T follicular helper cell (primary cell): Measurements from ENCODE around the gene CCDC14.
"Not testable (repeated sequence)": the region's sequence is repeated elsewhere in the genome, so short reads cannot be mapped to it uniquely, and the experiment has no call there.

Source experiments
- DNase-seq: peaks from one replicate; pipeline ENCODE4 v3.0.0-alpha.2; 2020; ENCODE audit warnings: low read depth

The CCDC14 gene

DNA sequence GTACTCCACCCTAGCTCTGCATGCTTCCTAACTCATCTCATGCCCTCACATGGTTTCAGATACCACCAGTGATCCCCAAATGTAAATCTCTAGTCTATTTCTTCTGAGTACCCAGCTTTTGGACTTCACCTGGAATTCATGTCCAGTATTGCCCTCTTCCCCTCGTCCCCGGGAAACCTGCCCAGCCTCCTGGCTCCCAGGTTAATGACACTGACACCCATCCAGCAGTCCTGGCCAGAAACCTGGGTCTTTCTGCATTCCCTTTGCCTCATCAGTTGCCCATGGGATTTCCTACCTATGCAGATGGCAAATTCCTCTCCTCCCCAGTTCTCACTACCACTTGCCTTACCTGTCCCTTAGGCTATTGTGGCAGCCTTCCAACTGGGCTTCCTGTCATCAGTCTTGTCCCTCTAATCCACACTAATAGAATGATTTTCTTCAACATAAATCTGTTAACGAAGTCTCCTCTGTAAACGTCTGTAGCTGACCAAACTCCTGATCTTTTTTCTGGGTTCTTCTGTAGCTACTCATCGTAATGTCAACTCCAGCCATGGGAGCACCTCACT lies 61.6 kb downstream of the CCDC14 start:
- DNase-seq = no peak

DNA sequence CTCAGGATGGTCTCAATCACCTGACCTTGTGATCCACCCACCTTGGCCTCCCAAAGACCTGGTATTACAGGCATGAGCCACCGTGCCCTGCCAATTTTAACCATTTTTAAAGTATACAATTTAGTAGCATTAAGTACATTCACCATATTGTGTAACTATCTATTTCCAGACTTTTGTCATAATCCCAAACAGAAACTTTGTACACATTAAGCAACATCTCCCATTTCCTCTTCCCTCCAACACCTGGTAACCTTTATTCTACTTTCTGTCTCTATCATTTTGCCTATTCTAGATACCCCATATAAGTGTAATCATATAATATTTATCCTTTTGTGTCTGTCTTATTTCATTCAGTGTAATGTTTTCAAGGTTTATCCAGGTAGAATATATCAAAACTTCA lies 68.0 kb downstream of the CCDC14 start:
- DNase-seq = no peak

DNA sequence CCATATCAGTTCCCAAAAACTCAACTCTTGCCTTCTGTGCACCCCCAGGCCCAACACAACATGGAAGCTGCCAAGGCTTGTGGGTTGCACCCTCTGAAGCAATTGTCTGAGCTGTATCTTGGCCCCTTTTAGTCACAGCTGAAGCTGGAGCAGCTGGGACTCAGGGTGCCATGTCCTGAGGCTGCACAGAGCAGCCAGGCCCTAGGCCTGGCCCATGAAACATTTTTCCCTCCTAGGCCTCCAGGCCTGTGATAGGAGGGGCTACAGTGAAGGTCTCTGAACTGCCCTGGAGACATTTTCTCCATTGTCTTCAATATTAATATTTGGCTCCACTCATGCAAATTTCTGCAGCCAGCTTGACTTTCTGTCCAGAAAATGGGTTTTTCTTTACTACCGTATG lies 68.8 kb downstream of the CCDC14 start:
- DNase-seq = no peak

DNA sequence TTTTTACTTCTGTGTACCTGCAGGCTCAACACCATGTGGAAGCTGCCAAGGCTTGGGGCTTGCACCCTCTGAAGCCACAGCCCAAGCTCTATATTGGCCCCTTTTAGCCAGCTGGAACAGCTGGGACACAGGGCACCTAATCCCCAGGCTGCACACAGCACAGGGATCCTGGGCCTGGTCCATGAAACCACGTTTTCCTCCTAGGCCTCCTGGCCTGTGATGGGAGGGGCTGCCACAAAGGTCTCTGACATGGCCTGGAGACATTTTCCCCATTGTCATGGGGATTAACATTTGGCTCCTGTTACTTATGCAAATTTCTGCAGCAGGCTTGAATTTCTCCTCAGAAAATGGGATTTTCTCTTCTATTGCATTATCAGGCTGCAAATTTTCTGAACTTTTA lies 70.0 kb downstream of the CCDC14 start:
- not testable (repeated sequence) for DNase-seq

DNA sequence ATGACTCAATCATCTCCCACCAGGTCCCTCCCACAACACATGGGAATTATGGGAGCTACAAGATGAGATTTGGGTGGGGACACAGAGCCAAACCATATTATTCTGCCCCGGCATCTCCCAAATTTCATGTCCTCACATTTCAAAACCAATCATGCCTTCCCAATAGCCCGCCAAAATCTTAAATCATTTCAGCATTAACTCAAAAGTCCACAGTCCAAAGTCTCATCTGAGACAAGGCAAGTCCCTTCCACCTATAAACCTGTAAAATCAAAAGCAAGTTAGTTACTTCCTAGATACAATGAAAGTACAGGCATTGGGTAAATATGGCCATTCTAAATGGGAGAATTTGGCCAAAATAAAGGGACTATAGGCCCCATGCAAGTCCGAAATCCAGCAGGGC lies 70.9 kb downstream of the CCDC14 start:
- not testable (repeated sequence) for DNase-seq

DNA sequence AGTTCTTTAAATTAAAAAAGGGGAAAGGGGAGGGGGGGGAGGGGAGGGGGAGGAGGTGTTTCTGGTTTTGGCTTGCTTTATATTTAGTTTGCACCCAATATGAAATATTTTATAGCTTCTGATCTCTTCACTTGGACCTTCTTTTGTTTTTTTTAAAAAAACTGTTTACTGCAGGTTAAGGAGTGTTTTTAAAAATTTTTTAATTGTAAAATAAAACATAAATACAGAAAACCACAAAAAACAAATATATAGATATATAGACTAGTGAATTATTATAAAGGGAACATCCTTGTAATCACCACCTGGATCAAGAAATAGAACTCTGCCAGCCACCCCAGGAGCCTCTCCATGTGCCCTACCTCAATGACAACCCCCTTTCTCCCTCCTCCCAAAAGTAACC lies 76.0 kb downstream of the CCDC14 start:
- DNase-seq = no peak

DNA sequence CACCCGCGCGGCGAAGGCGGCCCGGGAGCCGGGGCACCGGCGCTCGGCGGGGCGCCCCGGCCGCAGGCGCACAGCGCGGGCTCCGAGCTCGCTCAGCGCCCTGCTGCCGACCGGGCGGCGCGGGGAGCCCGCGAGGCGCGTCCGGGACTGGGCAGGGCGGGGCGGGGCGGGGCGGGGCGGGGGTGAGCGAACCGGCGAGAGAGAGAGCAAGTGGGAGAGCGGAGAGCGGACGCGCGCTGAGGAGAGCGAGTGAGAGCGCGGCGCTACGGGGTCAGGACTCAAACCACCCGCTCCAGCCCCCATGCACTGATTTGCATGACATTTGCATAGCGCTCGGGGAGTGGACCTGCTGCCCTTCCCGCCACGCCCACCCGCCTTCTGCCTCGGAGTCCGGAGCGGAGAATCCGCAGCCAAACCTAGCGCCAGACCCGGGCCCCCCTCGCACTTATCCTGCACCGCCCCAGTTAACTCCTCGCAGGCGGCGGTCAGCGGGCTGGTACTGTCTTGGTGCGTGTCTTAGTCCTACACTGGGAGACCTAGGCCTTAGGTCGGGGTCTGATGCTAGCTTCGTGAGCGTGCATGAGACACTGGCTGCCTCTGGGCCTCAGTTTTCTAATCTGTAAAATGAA lies 76.7 kb downstream of the CCDC14 start, which contains the start of gene MYLK:
TSS of gene MYLK (minus strand) at position 130 of the 629 bp plus-strand sequence. CDS start 90,491 bp downstream, outside the sequence.
- DNase-seq = no peak

DNA sequence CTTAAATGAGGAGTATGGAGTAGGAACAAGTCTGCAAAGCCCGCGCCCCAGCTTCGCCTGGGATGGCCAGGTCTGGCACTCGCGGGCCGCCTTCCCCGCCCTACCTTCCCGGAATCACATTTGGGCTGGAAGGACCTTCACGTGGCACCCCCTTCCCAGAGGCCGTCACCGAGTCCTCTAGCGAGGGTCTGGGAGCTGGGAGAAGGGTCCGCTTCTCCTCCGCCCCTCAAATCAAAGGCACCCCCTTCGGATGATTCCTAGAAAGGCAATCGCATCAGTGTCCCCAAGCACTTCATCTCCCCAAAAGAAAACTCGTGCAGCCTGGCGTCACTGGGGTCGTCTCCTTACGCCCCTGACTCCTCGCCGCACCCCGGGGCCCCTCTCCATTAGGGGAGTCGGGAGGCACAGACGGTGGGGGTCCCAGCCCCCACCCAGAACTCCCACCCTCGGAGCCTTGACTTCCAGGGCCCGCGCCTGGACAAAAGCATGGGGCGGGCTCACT lies 77.3 kb downstream of the CCDC14 start:
- no peak for DNase-seq

DNA sequence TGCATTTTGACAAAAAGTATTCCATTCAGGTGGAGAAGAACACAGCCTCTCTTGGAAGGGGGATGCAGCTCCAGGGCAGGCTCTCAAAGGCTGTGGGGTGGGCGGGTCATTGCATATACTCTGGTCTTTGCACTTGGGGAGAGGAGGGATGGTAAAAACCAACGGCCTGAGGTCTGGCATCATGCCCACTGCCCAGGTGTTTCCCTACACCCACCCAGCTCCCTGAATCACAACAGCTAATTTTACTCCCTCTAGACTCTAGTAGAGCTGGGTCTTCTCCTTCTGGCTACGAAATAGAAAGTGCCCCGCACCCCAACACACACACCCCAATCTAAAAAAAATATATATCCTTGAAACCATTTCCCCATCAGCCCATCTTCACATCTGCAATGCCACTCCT lies 77.9 kb downstream of the CCDC14 start:
- no peak for DNase-seq

DNA sequence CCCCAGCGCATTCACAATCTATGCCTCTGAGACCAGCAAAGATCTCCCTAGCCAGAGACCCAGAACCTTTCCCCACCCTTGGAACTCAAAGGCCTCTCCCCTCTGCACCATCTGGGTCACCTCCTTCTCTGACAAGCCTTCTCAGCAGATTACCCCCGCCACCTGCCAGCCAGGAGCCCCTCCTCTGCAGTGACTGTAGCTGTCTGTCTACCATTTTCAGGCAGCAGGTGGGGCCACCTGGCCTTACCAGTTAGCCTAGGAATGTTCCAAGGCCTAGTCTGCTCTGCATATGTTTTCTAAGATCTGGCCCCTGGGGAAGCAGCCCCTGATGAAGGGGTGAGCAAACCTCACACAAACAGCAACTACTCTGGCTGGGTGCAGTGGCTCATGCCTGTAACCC lies 79.3 kb downstream of the CCDC14 start:
- no peak for DNase-seq

DNA sequence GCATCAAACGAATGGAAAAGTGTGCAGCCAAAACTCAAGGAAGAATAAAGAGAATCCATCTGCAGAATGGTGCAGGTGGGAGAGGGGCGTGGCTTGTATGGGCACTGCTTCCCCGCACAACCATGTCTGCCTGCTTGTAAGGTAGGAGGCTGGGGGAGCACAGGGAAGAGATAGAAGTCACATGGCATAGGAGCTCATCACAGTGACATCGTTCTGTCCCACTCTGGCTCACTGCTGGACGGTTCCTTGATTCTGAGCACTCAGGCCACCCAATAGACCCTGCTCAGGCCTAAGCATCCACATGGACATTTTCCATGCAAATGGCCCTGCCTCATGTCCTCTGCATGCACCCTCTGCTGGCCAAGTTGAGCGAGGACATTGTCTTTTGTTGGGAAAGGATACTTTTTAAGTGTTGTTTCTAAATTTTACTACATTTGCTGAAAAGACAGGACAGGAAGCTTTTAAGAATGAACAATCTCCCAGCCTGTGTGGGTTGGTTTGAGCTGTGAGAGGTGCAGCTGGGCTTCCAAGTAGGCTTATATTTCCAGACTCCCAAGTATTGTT lies 79.9 kb downstream of the CCDC14 start:
- no peak for DNase-seq

DNA sequence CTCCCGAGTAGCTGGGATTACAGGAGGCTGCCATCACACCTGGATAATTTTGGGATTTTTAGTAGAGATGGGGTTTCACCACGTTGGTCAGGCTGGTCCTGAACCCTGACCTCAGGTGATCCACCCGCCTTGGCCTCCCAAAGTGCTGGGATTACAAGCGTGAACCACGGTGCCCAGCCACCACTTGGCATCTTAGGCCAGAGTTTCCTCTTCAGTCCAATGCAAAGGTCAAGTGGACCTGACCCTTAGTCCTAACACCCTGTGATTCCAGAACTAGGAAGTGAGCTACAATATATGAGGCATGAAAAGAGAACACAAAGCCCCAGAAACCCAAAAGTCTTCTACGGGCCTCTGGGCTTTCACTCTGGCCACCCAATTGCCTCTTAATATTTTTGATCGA lies 82.2 kb downstream of the CCDC14 start:
- DNase-seq = no peak

DNA sequence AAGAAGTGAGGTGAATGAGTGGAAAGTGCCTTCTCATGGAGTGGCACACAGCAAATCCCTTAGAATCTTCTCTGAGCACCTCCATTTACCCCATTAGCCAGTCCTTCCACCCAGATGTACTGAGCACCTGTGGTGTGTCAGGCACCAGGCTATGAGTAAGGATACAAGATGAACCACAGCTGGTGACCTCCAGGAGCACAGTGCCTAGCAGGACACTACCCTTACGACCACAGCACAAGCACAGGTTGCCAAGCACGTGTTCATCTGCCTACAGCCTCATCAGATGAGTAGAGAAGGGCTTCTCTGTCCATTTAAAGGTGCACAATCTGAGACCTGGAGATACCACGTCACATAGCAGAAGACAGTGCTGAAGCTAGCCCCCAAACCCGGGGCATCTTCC lies 83.1 kb downstream of the CCDC14 start:
- no peak for DNase-seq

DNA sequence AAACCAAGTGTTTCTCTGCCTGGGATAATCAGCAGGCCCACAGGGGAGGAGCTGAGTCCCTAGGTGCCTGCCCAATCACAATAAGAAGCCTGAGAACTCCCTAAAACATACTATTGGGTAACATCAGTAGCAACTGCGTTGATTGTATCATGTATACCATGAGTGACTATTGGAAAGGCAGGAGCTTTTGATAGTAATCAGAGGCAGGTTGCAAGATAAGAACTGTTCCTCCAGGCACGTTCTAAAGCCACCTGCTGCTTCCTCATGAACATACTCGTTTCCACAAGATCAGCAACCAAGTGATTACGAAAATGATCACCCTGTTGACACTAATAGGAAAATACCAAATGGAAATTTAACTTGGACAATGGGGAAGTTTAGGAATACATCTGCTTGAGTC lies 83.6 kb downstream of the CCDC14 start:
- DNase-seq = no peak

DNA sequence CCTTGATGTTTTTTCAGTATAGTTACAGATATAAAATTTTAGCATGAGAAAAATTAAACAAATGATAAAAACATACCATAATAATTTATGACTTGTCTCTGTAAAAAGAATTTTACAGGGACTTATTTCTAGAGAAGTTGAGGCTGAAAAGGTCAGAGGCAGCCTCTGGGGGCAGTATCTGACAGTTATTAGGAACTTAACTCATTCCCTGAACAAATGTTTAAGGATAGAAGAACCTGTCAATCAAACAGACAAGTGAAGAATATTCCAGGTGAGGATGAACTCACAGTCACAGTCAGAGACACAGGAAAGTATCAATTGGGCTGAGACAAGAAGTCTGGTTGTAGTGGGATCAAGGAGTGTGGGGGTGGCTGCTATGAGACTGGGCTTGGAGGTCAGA lies 84.2 kb downstream of the CCDC14 start:
- DNase-seq = no peak

DNA sequence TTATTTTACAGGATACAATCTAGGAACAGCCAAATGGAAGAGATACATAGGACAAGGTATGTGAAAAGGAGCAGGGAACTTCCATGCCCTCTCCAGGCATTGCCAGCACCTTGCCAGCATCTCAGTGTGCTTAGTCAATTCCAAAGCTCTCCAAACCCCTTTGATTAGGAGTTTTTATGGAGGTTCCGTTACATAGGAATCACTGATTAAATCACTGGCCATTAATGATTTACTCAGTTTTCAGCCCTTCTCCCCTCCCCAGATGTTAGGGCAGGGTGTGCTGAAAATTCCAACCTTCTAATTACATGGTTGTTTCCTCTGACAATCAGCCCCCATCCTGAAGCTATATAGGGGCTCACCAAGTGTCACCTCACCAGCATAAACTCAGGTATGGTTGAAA lies 88.4 kb downstream of the CCDC14 start:
- DNase-seq = no peak

DNA sequence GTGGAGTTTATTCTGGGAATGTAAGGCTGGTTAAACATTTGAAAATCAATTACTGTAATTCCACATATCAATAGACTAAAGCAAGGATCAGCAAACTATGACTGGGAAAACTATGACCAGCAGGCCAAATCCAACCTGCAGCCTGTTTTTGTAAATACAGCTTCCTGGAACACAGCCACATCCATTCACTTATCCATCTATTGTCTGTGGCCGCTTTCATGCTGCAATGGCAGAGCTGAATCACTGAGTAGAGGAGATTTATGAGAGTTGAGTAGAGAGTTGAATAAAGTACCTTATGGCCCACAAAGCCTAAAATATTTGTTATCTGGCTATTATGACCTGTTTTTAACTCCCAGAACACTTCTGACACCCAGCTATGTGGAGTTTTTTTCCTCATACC lies 89.1 kb downstream of the CCDC14 start:
- DNase-seq = no peak

DNA sequence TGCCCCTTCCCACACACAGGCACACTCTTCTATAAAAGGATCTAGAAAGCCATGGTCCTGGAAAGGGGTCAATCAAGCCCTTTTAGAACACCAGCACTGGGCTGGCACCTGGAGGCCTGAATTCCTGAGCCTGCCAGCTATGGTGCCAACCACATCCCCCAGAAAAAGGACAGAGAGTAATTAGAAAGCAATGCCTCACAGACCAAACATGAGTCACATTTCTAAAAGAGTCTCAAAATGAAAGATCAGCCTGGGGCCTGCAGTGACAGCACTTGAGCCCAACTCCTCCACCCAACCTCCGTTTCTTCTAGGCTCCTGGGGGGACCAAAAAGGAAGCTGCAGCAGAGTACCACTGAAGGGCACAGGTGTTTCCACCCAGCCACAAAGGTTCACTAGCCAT lies 91.0 kb downstream of the CCDC14 start:
- no peak for DNase-seq

DNA sequence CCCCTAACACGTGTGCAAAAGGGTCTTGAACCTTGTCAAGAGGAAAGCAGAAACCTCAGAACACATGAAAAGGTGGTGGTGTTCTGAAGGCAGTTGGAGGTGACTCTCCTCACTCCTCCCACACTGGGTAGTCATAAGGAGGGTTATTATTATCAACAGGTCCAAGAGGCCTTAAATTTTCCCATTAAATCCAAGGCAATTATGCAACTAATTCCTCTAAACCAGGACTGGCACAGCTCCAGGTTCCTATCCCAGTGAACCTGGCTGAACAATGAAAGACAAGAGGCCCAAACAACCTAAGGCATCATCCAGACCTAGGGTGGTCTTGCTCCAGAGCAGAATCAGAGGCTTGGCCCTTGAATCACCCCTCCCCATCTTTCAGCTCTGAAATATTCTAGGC lies 91.9 kb downstream of the CCDC14 start:
- no peak for DNase-seq

DNA sequence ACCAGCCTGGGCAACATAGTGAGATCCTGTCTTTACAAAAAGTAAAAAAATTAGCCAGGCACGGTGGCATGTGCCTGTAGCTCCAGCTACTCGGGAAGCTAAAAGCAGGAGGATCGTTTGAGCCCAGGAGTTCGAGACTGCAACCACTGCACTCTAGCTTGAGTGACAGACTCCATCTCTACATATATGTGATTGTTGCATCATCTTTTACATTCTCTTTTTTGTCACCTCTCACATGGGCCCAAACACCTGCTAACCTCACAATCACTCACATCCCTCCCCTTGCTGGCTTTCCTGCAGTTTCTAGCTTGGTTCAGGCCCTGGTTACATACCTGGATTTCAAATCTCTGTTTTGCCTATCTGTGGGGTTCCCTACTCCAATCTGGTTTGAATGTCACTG lies 96.3 kb downstream of the CCDC14 start:
- no peak for DNase-seq
